Measurements from ENCODE around the gene LGR5.

DNA sequence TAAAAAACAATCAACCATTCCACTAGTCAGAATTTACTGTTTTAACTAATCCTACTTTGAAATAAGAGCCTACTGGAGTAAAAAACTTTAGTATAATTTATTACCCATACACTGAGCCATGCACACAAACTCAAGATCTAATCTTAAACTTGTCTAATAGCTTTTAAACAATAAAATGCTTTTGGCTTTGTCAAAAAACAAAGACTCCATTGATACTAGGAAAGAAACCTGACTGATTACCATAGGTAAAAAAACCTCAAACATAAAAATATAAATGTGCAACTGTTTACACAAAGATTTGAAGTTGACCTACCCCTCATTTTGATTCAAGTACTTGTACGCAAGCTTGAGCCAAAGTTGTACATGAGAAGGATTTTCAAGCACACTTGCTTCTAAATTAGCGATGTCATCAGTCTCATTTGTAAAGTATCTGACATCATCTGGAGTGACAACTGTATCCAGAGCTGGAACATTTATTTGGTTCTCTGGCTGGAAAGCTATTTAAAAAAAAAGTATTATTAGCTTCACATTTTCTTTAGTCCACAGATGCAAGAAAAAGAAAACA, 187.9 kb downstream of the LGR5 start:
- TF ChIP-seq POLR2A (IDR thresholded peaks at IDR 0.05) (no peak), CTCF (IDR thresholded peaks at IDR 0.05 in 4 of 5, conservative IDR thresholded peaks at IDR 0.05 in 1 of 5) (no peak)
